ENCODE results near the gene RARB.
A peak's percentile ranks its signal among the peaks of the same experiment; 100 is the strongest.

The RARB gene

DNA sequence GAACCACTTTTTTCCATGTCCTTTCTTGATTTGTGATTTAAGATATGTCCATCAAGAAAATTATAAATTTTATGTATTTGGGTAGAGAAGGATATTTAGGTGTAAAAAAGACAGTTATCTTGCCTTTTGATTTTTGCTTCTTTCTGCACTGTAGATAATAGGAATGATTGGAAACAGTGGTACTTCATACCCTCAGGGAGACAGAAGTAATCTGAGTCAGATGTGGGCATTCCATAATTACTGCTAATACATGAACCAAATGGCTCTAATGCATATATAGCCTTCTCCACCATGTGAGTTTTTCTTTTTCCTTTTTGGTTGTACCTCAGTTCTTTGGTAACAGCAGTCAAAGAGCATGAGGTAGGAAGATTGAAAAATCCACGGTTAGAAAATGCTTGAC is 67.2 kb downstream of the RARB start:
- H3K36me3 ChIP-seq (replicated peaks) = peaks cover 4% of the 10 kb centered on the region
- in situ Hi-C loops (cut with HindIII; ENCODE audit: low pct_ligation_motif_present, low sequenced_read_pairs) = no loop called here
- H3K4me3 ChIP-seq (ENCODE audit: low read depth, low read length) = no peak overlapping the region
- no peak for DNase-seq
- H3K27me3 ChIP-seq (replicated peaks) = no peaks in the 10 kb centered on the region
- TF ChIP-seq, protein P1, sequence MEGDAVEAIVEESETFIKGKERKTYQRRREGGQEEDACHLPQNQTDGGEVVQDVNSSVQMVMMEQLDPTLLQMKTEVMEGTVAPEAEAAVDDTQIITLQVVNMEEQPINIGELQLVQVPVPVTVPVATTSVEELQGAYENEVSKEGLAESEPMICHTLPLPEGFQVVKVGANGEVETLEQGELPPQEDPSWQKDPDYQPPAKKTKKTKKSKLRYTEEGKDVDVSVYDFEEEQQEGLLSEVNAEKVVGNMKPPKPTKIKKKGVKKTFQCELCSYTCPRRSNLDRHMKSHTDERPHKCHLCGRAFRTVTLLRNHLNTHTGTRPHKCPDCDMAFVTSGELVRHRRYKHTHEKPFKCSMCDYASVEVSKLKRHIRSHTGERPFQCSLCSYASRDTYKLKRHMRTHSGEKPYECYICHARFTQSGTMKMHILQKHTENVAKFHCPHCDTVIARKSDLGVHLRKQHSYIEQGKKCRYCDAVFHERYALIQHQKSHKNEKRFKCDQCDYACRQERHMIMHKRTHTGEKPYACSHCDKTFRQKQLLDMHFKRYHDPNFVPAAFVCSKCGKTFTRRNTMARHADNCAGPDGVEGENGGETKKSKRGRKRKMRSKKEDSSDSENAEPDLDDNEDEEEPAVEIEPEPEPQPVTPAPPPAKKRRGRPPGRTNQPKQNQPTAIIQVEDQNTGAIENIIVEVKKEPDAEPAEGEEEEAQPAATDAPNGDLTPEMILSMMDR (IDR thresholded peaks at IDR 0.05; ENCODE audit: low read depth, low read length, missing control alignments) = no peak
- peak overlapping the region; percentile 97 for H3K27ac ChIP-seq

DNA sequence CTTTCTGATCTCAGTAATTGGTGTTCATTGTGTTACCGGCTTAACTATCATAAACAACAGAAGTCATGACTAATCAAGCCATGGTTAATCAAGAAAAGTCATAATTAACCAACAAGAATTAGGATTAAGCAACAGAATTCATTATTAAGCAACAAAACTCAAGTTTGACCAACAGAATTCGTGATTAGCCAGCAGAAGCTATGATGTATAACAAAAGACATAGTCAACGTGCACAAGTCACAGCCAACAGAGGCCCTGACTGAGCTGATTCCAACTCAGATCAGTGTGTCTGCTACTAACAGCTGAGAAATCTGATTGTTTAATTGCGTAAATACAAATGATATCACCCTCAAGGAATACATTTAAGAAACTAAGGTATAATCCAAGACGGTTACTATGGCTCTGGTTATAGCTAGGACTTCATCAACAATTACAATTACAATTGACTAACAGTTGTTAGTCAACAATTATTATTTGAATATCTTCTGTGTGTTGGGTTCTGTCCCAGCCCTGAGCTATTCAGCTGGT is 67.7 kb downstream of the RARB start:
- Histone ChIP-seq H3K36me3 (replicated peaks) (peaks cover 4% of the 10 kb centered on the region), H3K27ac (peak overlapping the region; percentile 97), H3K27me3 (replicated peaks) (no peaks in the 10 kb centered on the region), H3K4me3 (ENCODE audit: low read depth, low read length) (no peak overlapping the region)
- TF ChIP-seq, protein P1 (IDR thresholded peaks at IDR 0.05; ENCODE audit: low read depth, low read length, missing control alignments) = no peak
- in situ Hi-C loops (cut with HindIII; ENCODE audit: low pct_ligation_motif_present, low sequenced_read_pairs) = no loop called here
- DNase-seq = no peak

DNA sequence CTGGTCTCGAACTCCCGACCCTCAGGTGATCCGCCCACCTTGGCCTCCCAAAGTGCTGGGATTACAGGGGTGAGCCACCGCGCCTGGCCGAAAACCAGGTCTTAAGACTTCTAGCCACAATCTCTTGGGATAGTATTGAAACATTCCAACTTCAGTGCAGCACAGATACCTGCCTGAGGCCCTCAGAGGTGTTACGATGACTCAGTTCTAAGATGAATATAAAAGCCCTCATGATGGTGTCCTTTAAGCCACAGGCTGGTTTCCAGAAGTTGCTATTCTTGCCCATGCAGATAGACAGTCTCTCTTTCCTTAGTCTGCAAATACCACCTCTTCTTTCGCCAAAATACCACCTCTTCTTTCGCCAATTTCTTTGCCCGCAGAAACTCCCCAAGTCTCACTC is 69.0 kb downstream of the RARB start:
- TF ChIP-seq, protein P1 (IDR thresholded peaks at IDR 0.05; ENCODE audit: low read depth, low read length, missing control alignments) = no peak
- Histone ChIP-seq H3K4me3 (ENCODE audit: low read depth, low read length) (no peak overlapping the region), H3K27ac (no peak overlapping the region), H3K27me3 (replicated peaks) (no peaks in the 10 kb centered on the region), H3K36me3 (replicated peaks) (peaks cover 9% of the 10 kb centered on the region)
- no peak for DNase-seq
- in situ Hi-C loops (cut with HindIII; ENCODE audit: low pct_ligation_motif_present, low sequenced_read_pairs) = no loop called here

DNA sequence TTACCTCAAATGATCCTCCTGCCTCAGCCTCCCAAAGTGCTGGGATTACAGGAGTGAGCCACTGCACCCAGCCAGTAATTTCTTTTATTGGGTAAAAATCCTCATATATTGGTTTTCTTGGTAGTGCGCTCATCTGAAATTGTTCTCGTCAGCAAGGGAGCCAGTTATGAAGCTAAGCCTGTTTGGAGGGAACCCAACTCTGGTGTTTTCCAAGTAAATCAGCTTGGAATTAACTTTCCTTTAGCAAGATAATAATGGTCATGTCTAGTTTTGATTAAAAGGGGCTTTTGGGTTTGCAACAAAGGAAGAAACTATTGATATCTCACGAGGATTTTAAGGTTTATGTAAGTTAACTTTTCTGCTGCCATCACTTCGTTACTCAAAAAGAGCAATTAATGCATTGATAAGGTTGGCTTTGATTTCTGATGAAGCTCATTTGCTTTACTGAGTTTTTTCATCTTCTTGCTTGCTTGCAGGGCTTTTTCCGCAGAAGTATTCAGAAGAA is 72.7 kb downstream of the RARB start:
- no peak overlapping the region for H3K4me3 ChIP-seq (ENCODE audit: low read depth, low read length)
- in situ Hi-C loops (cut with HindIII; ENCODE audit: low pct_ligation_motif_present, low sequenced_read_pairs) = no loop called here

DNA sequence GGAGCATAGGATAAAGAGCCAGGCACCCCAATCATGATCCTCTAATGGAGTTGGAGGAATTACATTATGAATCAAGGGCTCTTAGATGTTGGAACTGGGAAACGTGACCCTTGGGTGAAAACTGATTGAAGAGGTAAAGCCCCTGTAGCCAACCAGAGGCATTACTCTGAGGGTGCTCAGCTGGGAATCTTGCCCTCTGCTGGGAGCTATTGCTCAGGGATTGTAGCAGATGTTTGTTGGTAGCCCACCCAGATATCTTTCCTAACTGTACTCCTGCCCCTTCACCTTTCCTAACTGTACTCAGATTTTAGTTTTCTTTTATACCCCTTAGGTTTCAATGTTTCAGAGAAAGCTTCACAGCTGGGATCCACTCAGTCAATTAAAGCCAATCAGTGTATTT is 74.2 kb downstream of the RARB start:
- Histone ChIP-seq H3K27me3 (replicated peaks) (no peaks in the 10 kb centered on the region), H3K4me3 (ENCODE audit: low read depth, low read length) (no peak overlapping the region), H3K36me3 (replicated peaks) (peaks cover 40% of the 10 kb centered on the region), H3K27ac (no peak overlapping the region)
- TF ChIP-seq, protein P1 (IDR thresholded peaks at IDR 0.05; ENCODE audit: low read depth, low read length, missing control alignments) = peak; percentile 8
- no peak for DNase-seq
- in situ Hi-C loops (cut with HindIII; ENCODE audit: low pct_ligation_motif_present, low sequenced_read_pairs) = no loop called here

More for the DNA sequence above, 72.7 kb downstream of the RARB start:
- TF ChIP-seq, protein P1 (IDR thresholded peaks at IDR 0.05; ENCODE audit: low read depth, low read length, missing control alignments) = no peak
- H3K36me3 ChIP-seq (replicated peaks) = peaks cover 35% of the 10 kb centered on the region
- H3K27me3 ChIP-seq (replicated peaks) = no peaks in the 10 kb centered on the region
- no peak for DNase-seq
- no peak overlapping the region for H3K27ac ChIP-seq

DNA sequence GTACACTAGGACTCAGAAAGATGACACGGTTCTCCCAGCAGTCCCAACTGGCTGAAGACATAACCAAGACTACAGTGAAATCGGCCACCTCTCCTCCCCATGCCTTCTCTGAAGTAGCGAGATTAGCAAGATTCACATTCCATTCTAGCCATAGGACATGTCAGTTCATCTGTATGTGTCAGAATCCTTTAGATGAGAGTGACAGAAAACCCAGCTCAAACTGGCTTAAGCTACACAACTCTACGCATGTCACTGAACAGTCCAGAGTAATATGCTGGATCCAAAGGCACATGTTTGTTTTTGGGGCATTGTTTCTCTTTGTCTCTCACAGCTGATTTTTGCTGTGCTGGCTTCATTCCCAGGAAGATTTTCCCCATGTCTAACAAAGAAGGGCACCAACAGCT is 75.8 kb downstream of the RARB start:
- TF ChIP-seq, protein P1 (IDR thresholded peaks at IDR 0.05; ENCODE audit: low read depth, low read length, missing control alignments) = no peak
- no peak overlapping the region for H3K4me3 ChIP-seq (ENCODE audit: low read depth, low read length)
- no peak for DNase-seq
- no peaks in the 10 kb centered on the region for H3K27me3 ChIP-seq (replicated peaks)
- in situ Hi-C loops (cut with HindIII; ENCODE audit: low pct_ligation_motif_present, low sequenced_read_pairs) = no loop called here
- H3K36me3 ChIP-seq (replicated peaks) = peaks cover 40% of the 10 kb centered on the region
- H3K27ac ChIP-seq = peak overlapping the region; percentile 21
